ENCODE results near the gene SUGCT. TPM values are rescaled to one million over a fixed set of nuclear protein-coding genes. Genes with fewer than 3 reads are reported as not detected.

The SUGCT gene
- total and polyA plus RNA-seq, 7 donors, result 2.4 to 7.3 (median 3.2) TPM

- TF ChIP-seq, protein P1, sequence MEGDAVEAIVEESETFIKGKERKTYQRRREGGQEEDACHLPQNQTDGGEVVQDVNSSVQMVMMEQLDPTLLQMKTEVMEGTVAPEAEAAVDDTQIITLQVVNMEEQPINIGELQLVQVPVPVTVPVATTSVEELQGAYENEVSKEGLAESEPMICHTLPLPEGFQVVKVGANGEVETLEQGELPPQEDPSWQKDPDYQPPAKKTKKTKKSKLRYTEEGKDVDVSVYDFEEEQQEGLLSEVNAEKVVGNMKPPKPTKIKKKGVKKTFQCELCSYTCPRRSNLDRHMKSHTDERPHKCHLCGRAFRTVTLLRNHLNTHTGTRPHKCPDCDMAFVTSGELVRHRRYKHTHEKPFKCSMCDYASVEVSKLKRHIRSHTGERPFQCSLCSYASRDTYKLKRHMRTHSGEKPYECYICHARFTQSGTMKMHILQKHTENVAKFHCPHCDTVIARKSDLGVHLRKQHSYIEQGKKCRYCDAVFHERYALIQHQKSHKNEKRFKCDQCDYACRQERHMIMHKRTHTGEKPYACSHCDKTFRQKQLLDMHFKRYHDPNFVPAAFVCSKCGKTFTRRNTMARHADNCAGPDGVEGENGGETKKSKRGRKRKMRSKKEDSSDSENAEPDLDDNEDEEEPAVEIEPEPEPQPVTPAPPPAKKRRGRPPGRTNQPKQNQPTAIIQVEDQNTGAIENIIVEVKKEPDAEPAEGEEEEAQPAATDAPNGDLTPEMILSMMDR (IDR thresholded peaks at IDR 0.05), result no peak
- Histone ChIP-seq H3K36me3 (ENCODE audit: insufficient read depth in 1 of 2, low read depth in 1 of 2) (no peaks in the 10 kb centered on the region), H3K9me3 (no peaks in the 10 kb centered on the region), H3K27me3 (ENCODE audit: insufficient read depth in 3 of 3, low read length in 2 of 3) (no peaks in the 10 kb centered on the region), H3K27ac (no peak overlapping the region), H3K4me1 (peaks cover 9% of the 10 kb centered on the region), H3K4me3 (no peak overlapping the region)
- ATAC-seq, result no peak
- intact Hi-C loops (cut with DNase I), result no loop called here
- DNase-seq, result no peak
Measured at GRCh38 chr7:40805361-40805760, 670.6 kb downstream of the SUGCT start.

DNA sequence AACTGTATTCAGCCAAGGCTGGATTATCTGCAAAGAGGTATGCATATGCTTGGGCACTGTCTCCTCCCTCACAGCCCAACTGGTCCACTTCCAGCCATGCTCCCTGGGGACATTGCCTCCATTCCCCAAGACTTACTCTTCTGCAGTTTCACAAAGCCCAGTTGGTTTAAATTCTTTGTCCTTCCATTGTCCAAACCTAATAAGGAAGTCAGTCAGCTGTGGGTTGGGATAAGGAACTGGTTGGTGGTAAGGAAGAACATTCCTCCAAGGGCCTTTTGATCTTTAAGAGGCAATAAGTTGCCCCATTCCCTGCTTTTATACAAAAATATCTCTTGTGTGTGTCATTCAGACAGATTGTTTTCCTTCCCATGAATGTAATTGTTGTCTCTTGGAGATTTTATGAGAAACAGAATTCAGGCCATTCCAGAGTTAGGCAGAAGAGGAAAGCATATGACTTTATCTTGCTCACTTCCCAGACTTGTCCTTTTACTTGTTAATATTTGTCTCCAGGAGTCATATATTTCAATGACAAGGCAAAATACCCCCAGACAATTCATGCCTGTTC lies 673.7 kb downstream of the SUGCT start:
- DNase-seq (no peak), ATAC-seq (no peak)
- peaks cover 7% of the 10 kb centered on the region for H3K9me3 ChIP-seq
- H3K27me3 ChIP-seq (ENCODE audit: insufficient read depth in 3 of 3, low read length in 2 of 3), result no peaks in the 10 kb centered on the region
- no peaks in the 10 kb centered on the region for H3K4me1 ChIP-seq
- no peaks in the 10 kb centered on the region for H3K36me3 ChIP-seq (ENCODE audit: insufficient read depth in 1 of 2, low read depth in 1 of 2)
- no peak overlapping the region for H3K4me3 ChIP-seq
- TF ChIP-seq, protein P1 (IDR thresholded peaks at IDR 0.05), result no peak
- H3K27ac ChIP-seq, result no peak overlapping the region
- intact Hi-C loops (cut with DNase I), result loop anchor here in 1 of 2 donors (2.0 kb wide), 1 partner anchor 50 kb away; no protein-coding TSS in a partner anchor

DNA sequence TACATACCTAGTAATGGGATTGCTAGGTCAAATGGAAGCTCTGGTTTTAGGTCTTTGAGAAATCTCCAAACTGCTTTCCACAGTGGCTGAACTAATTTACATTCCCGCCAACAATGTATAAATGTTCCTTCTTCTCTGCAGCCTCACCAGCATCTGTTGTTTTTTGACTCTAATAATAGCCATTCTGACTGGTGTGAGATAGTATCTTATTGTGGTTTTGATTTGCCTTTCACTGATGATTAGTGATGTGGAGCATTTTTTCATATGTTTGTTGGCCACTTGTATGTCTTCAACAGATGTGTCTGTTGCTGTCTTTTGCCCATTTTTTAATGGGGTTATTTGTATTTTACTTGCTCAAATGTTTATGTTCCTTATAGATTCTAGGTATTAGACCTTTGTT lies 675.5 kb downstream of the SUGCT start:
- Histone ChIP-seq H3K4me3 (no peak overlapping the region), H3K36me3 (ENCODE audit: insufficient read depth in 1 of 2, low read depth in 1 of 2) (no peaks in the 10 kb centered on the region), H3K4me1 (no peaks in the 10 kb centered on the region), H3K27me3 (ENCODE audit: insufficient read depth in 3 of 3, low read length in 2 of 3) (no peaks in the 10 kb centered on the region), H3K9me3 (peaks cover 7% of the 10 kb centered on the region), H3K27ac (no peak overlapping the region)
- no peak for ATAC-seq
- DNase-seq, result no peak
- intact Hi-C loops (cut with DNase I), result no loop called here
- whole genome bisulfite sequencing, 3 donors, result 77 to 100% (median 92%) methylated on average over 1 of the region's 1 CpG
- TF ChIP-seq, protein P1 (IDR thresholded peaks at IDR 0.05), result no peak

DNA sequence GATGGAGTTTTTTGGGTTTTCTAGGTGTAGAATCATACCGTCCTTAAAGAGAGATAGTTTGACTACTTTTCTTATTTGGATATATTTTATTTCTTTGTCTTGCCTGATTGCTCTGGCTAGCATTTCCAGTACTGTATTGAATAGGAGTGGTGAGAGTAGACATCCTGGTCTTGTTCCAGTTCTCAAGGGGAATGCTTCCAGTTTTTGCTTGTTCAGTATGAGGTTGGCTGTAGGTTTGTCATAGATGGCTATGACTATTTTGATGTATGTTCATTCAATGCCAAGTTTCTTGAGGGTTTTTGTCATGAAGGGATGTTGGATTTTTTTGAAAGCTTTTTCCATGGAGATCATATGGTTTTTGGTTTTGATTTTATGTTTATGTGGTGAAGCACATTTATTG lies 676.9 kb downstream of the SUGCT start:
- Histone ChIP-seq H3K4me1 (no peaks in the 10 kb centered on the region), H3K36me3 (ENCODE audit: insufficient read depth in 1 of 2, low read depth in 1 of 2) (no peaks in the 10 kb centered on the region), H3K9me3 (peaks cover 7% of the 10 kb centered on the region), H3K4me3 (no peak overlapping the region), H3K27me3 (ENCODE audit: insufficient read depth in 3 of 3, low read length in 2 of 3) (no peaks in the 10 kb centered on the region), H3K27ac (no peak overlapping the region)
- DNase-seq (no peak), ATAC-seq (no peak)
- TF ChIP-seq, protein P1 (IDR thresholded peaks at IDR 0.05), result no peak
- intact Hi-C loops (cut with DNase I), result no loop called here
- WGBS, 3 donors, result 96 to 100% (median 96%) methylated on average over 1 of the region's 1 CpG

DNA sequence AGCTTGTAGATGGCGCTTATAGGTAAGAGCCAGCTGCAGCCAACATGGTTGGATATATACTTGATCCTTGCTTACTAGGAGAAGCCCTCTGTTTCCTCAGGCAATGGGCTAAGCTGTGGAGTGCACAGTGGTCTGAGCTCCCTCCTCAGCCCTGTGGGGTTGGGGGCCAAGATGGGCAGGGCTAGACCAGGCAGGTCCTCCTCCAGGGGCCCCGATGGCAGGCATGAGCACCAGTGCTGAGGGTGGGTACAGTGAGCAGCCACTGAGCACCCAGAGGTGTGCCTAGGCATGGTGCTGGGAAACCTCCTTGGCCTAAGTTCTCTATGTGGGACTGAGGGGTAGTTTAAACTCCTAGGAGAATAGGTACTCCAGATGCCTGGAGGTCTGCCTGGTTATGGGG lies 680.2 kb downstream of the SUGCT start:
- DNase-seq (no peak), ATAC-seq (no peak)
- 94 to 98% (median 95%) methylated on average over 2 of the region's 2 CpGs for WGBS, 3 donors
- intact Hi-C loops (cut with DNase I), result no loop called here
- no peaks in the 10 kb centered on the region for H3K4me1 ChIP-seq
- TF ChIP-seq, protein P1 (IDR thresholded peaks at IDR 0.05), result no peak
- H3K27ac ChIP-seq, result no peak overlapping the region
- peaks cover 7% of the 10 kb centered on the region for H3K9me3 ChIP-seq
- no peaks in the 10 kb centered on the region for H3K27me3 ChIP-seq (ENCODE audit: insufficient read depth in 3 of 3, low read length in 2 of 3)
- H3K36me3 ChIP-seq (ENCODE audit: insufficient read depth in 1 of 2, low read depth in 1 of 2), result no peaks in the 10 kb centered on the region
- no peak overlapping the region for H3K4me3 ChIP-seq
